Caco-2 (cell line): ENCODE results near the gene SP100. TPM values are rescaled to one million over a fixed set of nuclear protein-coding genes. Genes with fewer than 3 reads are reported as not detected.

Experiments used
- BruUV-seq: library from RNA; stranded (reverse); fragments of 400-500 nt; replicated peaks from 2 replicates; lab custom pipeline; 2021; lab: Mats Ljungman, UMichigan
- CTCF ChIA-PET: fragments of 300-600 bp; sonication (Branson Sonifier 250); formaldehyde crosslinking; loops from one replicate; lab custom pipeline; 2022; ENCODE audit warnings: antibody characterized with exemption; lab: Charles Lee
- POLR2A ChIA-PET: fragments of 300-600 bp; sonication (Branson Sonifier 250); formaldehyde crosslinking; loops from one replicate; lab custom pipeline; 2022; ENCODE audit warnings: antibody characterized with exemption; lab: Charles Lee
- DNase-seq, 2 experiments: peaks; one replicate each; pipeline versions ENCODE4 v3.0.0 to v3.0.0-alpha.2; 2020 to 2022
- H3K27me3 ChIP-seq: replicated peaks from 2 replicates; pipeline ENCODE4 v1.6.0; 2011; ENCODE audit warnings: low read length; ENCODE audit not compliant: control insufficient read depth, insufficient read depth
- H3K36me3 ChIP-seq: 2 replicates; pipeline ENCODE4 v1.5.1; 2011; ENCODE audit warnings: low read length; ENCODE audit not compliant: control insufficient read depth, insufficient read depth
- H3K4me1 ChIP-seq: fragments of 250-450 bp; sonication (Bioruptor Pico); 2 replicates; pipeline ENCODE4 v1.5.1; 2020; ENCODE audit warnings: mild to moderate bottlenecking
- H3K4me3 ChIP-seq: 2 replicates; pipeline ENCODE4 v1.5.1; 2011; ENCODE audit warnings: low read depth, mild to moderate bottlenecking, control low read depth, low read length
- H3K9me3 ChIP-seq: fragments of 250-450 bp; sonication (Bioruptor Pico); 2 replicates; pipeline ENCODE4 v1.5.1; 2020; ENCODE audit warnings: mild to moderate bottlenecking, moderate library complexity
- H3K27ac Mint-ChIP-seq: one replicate; pipeline ENCODE4 v1.8.0; 2022; ENCODE audit warnings: mixed read lengths; ENCODE audit not compliant: unreplicated experiment
- H3K27me3 Mint-ChIP-seq: one replicate; pipeline ENCODE4 v1.8.0; 2022; ENCODE audit warnings: mixed read lengths; ENCODE audit not compliant: insufficient read depth, unreplicated experiment
- H3K36me3 Mint-ChIP-seq: one replicate; pipeline ENCODE4 v1.8.0; 2022; ENCODE audit warnings: mild to moderate bottlenecking, mixed read lengths; ENCODE audit not compliant: insufficient read depth, unreplicated experiment
- H3K4me1 Mint-ChIP-seq: one replicate; pipeline ENCODE4 v1.8.0; 2022; ENCODE audit warnings: low read depth, mixed read lengths; ENCODE audit not compliant: unreplicated experiment
- H3K4me3 Mint-ChIP-seq: one replicate; pipeline ENCODE4 v1.8.0; 2022; ENCODE audit warnings: mild to moderate bottlenecking, moderate library complexity, mixed read lengths; ENCODE audit not compliant: unreplicated experiment
- H3K9me3 Mint-ChIP-seq: one replicate; pipeline ENCODE4 v1.8.0; 2022; ENCODE audit warnings: mixed read lengths; ENCODE audit not compliant: unreplicated experiment
- intact Hi-C: fragments of 100-400 bp; cut with micrococcal nuclease; formaldehyde crosslinking; loops from one replicate; pipeline ENCODE4 v1.10.0; 2022; ENCODE audit not compliant: unreplicated experiment
- total RNA-seq: library from RNA; stranded (reverse); gene quantifications from 2 replicates; pipeline ENCODE4 v1.2.3, GENCODE V29; 2022
- TF ChIP-seq, protein P1 (sequence below), 2 experiments: fragments of 200-600 bp in 1 of 2; IDR thresholded peaks; 1 replicate in 1 of 2; 2 replicates in 1 of 2; pipeline versions ENCODE4 v1.5.1 to v1.8.0; 2011 to 2022; ENCODE audit warnings: antibody characterized with exemption in 1 of 2, control low read depth in 1 of 2, inconsistent platforms in 1 of 2, low read depth in 1 of 2, low read length in 1 of 2, mild to moderate bottlenecking in 1 of 2, moderate library complexity in 1 of 2; ENCODE audit not compliant: insufficient read depth in 1 of 2, severe bottlenecking in 1 of 2, unreplicated experiment in 1 of 2

Gene SP100
- total RNA-seq, 1 experiment from 2014 or later: 7.8 TPM

DNA sequence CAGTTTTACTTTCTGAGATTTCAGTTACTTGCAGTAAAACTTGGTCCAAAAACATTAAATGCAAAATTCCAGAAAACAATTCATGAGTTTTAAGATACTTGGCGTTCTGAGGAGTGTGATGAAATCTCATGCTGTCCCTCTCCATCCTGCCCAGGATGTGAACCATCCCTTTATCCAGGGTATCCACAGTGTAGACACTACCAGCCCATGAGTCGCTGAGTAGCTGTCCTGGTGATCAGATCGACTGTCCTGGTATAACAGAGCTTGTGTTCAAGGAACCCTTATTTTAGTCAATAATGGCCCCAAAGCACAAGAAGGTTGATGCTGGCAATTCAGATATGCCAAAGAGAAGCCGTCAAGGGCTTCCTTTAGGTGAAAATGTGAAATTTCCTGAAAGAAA, 3.2 kb downstream of the SP100 start:
- Histone ChIP-seq H3K9me3 (no peaks in the 10 kb centered on the region), H3K27me3 (no peaks in the 10 kb centered on the region), H3K4me3 (no peak overlapping the region), H3K36me3 (no peaks in the 10 kb centered on the region), H3K4me1 (no peaks in the 10 kb centered on the region)
- no peak overlapping the region for H3K27ac Mint-ChIP-seq
- no peaks in the 10 kb centered on the region for H3K27me3 Mint-ChIP-seq
- intact Hi-C loops: no loop called here
- TF ChIP-seq, protein P1, sequence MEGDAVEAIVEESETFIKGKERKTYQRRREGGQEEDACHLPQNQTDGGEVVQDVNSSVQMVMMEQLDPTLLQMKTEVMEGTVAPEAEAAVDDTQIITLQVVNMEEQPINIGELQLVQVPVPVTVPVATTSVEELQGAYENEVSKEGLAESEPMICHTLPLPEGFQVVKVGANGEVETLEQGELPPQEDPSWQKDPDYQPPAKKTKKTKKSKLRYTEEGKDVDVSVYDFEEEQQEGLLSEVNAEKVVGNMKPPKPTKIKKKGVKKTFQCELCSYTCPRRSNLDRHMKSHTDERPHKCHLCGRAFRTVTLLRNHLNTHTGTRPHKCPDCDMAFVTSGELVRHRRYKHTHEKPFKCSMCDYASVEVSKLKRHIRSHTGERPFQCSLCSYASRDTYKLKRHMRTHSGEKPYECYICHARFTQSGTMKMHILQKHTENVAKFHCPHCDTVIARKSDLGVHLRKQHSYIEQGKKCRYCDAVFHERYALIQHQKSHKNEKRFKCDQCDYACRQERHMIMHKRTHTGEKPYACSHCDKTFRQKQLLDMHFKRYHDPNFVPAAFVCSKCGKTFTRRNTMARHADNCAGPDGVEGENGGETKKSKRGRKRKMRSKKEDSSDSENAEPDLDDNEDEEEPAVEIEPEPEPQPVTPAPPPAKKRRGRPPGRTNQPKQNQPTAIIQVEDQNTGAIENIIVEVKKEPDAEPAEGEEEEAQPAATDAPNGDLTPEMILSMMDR (IDR thresholded peaks at IDR 0.05; ENCODE audit: insufficient read depth in 1 of 2, low read depth in 1 of 2, low read length in 1 of 2, severe bottlenecking in 1 of 2, unreplicated experiment in 1 of 2): no peak
- no peaks in the 10 kb centered on the region for H3K36me3 Mint-ChIP-seq
- POLR2A ChIA-PET: no interaction called here
- H3K4me1 Mint-ChIP-seq: no peaks in the 10 kb centered on the region
- CTCF ChIA-PET: no interaction called here
- no peak for DNase-seq
- BruUV-seq: no TSS peak
- H3K4me3 Mint-ChIP-seq: no peak overlapping the region
- no peaks in the 10 kb centered on the region for H3K9me3 Mint-ChIP-seq

DNA sequence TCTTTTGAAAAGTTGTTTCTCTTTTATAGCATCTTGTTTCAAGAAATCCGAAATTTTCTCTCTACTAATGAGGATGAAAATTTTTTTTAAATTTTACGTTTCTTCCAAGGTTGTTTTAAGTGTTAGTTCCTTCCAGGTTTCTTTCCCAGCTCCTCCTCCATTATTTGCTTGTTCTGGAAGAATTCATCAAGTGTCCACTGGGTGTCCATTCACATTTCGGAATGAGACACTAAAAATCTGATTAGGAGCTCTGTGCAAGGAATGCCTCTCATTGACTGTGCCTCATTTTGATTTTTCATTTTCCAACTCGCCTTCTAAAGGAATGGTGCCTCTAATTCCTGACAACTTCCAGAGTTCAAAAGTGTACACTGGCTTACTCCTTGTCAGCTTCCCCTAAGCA, 6.1 kb downstream of the SP100 start:
- no TSS peak for BruUV-seq
- Mint-ChIP-seq H3K9me3 (no peaks in the 10 kb centered on the region), H3K27ac (no peak overlapping the region), H3K36me3 (no peaks in the 10 kb centered on the region), H3K4me1 (no peaks in the 10 kb centered on the region), H3K4me3 (no peak overlapping the region), H3K27me3 (no peaks in the 10 kb centered on the region)
- CTCF ChIA-PET: no interaction called here
- Histone ChIP-seq H3K36me3 (no peaks in the 10 kb centered on the region), H3K4me1 (no peaks in the 10 kb centered on the region), H3K9me3 (no peaks in the 10 kb centered on the region), H3K27me3 (no peaks in the 10 kb centered on the region), H3K4me3 (no peak overlapping the region)
- intact Hi-C loops: no loop called here
- POLR2A ChIA-PET: interaction anchor here (0.7 kb wide), 1 partner anchor 272 kb away, joined by 7 read pairs; no protein-coding TSS in a partner anchor
- TF ChIP-seq, protein P1 (IDR thresholded peaks at IDR 0.05; ENCODE audit: insufficient read depth in 1 of 2, low read depth in 1 of 2, low read length in 1 of 2, severe bottlenecking in 1 of 2, unreplicated experiment in 1 of 2): no peak
- no peak for DNase-seq

DNA sequence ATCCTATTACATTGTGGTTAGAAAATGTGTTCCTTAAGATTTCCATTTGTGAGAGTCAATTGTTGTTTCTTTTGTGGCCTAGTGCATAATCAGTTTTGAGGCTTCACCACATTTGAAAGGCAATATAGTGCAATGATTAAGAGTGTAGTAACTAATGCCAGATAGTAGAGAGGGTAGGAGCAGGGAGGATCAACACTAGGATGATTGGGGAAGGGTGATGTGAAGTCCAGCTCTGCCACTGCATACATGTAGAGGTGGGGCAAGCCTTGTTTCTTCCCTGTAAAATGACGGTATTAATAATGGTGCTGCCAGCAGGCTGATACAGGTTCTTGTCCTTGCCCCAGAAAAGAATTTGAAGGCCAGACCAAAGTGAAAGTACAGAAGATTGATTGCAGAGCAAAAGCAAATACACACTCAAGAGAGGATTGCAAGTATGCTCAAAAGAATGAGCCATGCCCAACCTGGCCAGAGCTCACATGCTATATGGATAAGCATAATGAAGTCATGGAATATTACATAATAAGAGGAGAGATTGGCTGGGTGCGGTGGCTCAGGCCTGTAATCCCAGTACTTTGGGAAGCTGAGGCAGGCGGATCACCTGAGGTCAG, 8.0 kb downstream of the SP100 start:
- intact Hi-C loops: no loop called here

More for the DNA sequence above, 8.0 kb downstream of the SP100 start:
- Histone ChIP-seq H3K4me3 (no peak overlapping the region), H3K4me1 (no peaks in the 10 kb centered on the region), H3K9me3 (no peaks in the 10 kb centered on the region), H3K36me3 (no peaks in the 10 kb centered on the region), H3K27me3 (no peaks in the 10 kb centered on the region)
- Mint-ChIP-seq H3K9me3 (peaks cover 9% of the 10 kb centered on the region), H3K27ac (no peak overlapping the region), H3K27me3 (no peaks in the 10 kb centered on the region), H3K36me3 (no peaks in the 10 kb centered on the region), H3K4me1 (no peaks in the 10 kb centered on the region), H3K4me3 (no peak overlapping the region)
- ChIA-PET CTCF (no interaction called here), POLR2A (no interaction called here)
- DNase-seq: no peak
- TF ChIP-seq, protein P1 (IDR thresholded peaks at IDR 0.05; ENCODE audit: insufficient read depth in 1 of 2, low read depth in 1 of 2, low read length in 1 of 2, severe bottlenecking in 1 of 2, unreplicated experiment in 1 of 2): no peak
- no TSS peak for BruUV-seq
